ENCODE data around the gene PRL.

Gene PRL

DNA sequence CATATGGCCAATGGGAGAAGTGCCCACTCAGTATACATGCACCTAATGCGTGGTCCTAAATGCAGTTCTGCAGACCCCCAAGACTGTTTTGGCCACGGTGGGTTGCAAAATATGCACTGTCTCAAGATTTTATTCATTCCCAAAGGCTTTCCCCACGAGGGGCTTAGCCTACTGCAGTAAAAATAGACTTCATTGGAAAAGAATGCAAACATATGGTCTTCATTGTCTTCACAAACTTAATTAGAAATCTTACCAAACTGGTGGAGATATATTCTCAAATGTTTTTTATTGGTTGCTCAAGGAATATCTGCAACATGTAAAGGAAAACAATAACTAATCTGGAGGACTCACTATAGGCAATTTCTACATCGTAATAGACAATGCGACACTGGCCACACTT is 31.6 kb upstream of the PRL start:
- TF ChIP-seq CTCF (IDR thresholded peaks at IDR 0.05), result no peak
- no peak for TF ChIP-seq ZFX (IDR thresholded peaks at IDR 0.05; ENCODE audit: borderline replicate concordance)
- no peak overlapping the region for H3K27ac ChIP-seq

DNA sequence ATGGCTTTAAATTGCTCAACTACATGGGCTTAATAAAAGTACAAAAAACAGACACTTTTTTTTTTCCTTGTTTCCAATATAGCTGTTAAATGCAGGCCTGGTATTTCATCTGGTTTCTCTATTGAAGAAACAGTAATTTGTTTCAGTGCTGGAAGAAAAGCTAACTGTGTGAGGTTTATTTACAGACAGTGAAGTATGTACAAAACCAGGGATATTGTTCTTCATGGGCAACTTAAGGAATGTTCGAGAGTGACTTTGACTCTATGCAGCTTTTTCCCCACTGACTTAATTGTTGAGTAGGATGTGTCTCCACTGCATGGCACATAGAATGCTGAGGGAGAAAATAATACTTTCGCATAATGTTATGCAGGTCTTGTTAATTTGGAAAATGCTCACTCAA is 31.0 kb upstream of the PRL start:
- TF ChIP-seq ZFX (IDR thresholded peaks at IDR 0.05; ENCODE audit: borderline replicate concordance), result no peak
- TF ChIP-seq CTCF (IDR thresholded peaks at IDR 0.05), result no peak
- no peak overlapping the region for H3K27ac ChIP-seq

DNA sequence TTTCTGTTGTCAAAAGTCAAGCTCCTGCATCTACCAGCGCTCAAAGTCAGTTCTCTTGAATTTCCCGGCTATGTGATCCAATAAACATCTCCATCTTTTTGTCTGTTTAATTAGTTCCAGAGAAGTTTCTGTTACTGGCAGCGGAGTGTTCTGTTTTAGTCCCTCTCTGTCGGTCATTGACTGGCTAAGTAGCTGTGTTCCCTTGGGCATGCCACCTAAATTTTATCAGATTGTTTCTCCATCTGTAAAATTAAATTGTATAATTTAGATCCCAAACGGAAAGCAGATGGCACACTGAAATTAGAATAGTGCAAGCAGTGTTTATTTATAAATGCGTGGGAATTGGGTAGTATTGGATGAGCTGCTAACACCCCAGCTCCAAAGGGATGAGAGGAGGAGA is 29.7 kb upstream of the PRL start:
- TF ChIP-seq ZFX (IDR thresholded peaks at IDR 0.05; ENCODE audit: borderline replicate concordance) (no peak), CTCF (IDR thresholded peaks at IDR 0.05) (no peak)
- H3K27ac ChIP-seq, result no peak overlapping the region

DNA sequence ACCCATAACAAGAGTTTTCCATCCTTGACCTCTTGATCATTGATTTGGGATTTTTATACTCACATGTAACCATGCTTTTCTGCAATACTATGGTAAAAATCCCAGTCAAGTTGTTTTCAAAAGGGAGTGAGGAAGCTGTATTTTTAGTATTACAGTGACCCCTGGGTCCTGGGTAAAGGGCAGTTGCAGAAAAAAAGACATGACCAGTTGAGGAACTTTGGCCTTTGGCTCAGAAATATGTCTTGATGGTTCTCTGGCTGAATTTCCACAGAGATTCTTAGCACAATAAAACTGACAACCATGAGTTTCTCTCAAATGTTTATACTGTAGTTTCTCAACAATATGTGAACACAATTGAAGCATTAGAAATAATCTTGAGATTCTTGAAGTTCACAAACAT is 28.6 kb upstream of the PRL start:
- no peak for TF ChIP-seq ZFX (IDR thresholded peaks at IDR 0.05; ENCODE audit: borderline replicate concordance)
- no peak for TF ChIP-seq CTCF (IDR thresholded peaks at IDR 0.05)
- no peak overlapping the region for H3K27ac ChIP-seq

GRCh38 chr6:22323848-22324247 is 27.0 kb upstream of the PRL start:
- no peak overlapping the region for H3K27ac ChIP-seq
- TF ChIP-seq ZFX (IDR thresholded peaks at IDR 0.05; ENCODE audit: borderline replicate concordance), result no peak
- TF ChIP-seq CTCF (IDR thresholded peaks at IDR 0.05), result no peak

GRCh38 chr6:22322103-22323030 is 25.5 kb upstream of the PRL start:
- H3K27ac ChIP-seq, result no peak overlapping the region
- no peak for TF ChIP-seq ZFX (IDR thresholded peaks at IDR 0.05; ENCODE audit: borderline replicate concordance)
- no peak for TF ChIP-seq CTCF (IDR thresholded peaks at IDR 0.05)

DNA sequence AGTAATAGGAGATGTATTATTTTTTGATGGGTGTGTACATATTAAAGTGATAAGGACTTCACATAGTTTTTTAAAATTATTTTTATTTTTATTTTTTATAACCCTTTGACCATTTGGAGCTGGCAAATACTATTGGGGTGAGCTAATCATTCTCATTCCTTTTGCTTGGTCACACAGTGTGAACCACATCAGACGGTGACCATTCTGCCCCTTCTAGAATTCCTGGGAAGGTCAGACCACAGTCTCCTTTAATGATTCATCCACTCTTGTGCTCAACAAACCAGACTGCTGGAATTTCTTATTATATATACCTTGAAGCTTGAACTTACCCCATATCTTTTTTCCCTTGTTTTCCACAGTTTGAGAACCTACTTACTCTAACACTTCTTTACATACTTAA is 23.9 kb upstream of the PRL start:
- no peak overlapping the region for H3K27ac ChIP-seq
- TF ChIP-seq CTCF (IDR thresholded peaks at IDR 0.05) (no peak), ZFX (IDR thresholded peaks at IDR 0.05; ENCODE audit: borderline replicate concordance) (no peak)

All from 22Rv1 (cell line).